VCaP (cell line): ENCODE results near the gene PTN.

Source experiments
- H3K27ac ChIP-seq: fragments of 450-650 bp; 2 replicates; pipeline ENCODE4 v1.5.1; 2017
- CTCF ChIP-seq: fragments of 450-650 bp; conservative IDR thresholded peaks from 2 replicates; pipeline ENCODE4 v1.5.1; 2017; ENCODE audit warnings: mild to moderate bottlenecking, moderate library complexity

The PTN gene

DNA sequence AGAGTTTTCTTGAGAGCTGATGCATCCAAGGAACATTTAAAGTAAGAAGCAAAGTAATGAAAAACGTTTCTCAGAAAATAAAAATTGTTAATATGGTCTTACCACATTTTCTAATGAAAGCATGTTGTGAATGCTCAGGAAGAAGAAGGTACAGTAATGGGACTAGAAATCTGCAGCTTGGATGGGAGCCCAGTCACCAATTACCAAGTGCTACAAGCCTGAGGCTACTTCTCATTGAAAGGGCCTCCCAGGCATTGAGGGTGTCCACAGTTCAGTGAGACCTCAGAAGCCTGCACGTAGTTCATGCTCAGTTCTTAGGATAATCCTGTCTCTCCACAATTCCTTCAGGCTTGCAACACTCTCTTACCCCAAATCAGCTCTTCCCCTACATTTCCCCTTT, 17.6 kb downstream of the PTN start:
- no peak for TF ChIP-seq CTCF
- H3K27ac ChIP-seq, result no peak overlapping the region

- H3K27ac ChIP-seq, result no peak overlapping the region
- TF ChIP-seq CTCF, result no peak
Observed at GRCh38 chr7:137324796-137325696, 18.5 kb downstream of the PTN start.

GRCh38 chr7:137316648-137317353, 26.7 kb downstream of the PTN start:
- H3K27ac ChIP-seq, result no peak overlapping the region
- no peak for TF ChIP-seq CTCF

- no peak overlapping the region for H3K27ac ChIP-seq
Observed at GRCh38 chr7:137313201-137313600, 30.3 kb downstream of the PTN start.

DNA sequence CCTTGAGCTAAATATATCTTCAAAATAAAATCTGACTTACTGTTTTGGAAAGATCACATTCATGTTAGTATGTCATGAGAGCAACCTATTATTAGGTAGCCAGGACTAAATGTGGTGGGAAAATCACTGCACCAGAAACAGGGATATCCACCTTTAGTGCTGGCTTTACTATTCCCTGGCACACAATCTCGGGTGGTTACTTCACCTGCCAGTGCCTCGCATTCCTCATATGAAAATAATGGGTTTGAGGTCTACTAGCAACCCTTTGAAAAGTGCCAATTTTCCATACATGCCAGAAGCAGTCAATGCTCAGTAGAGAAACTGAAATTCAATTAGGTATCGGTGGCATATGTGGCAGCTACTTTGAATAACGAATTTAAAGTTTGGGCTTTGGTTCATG, 36.8 kb downstream of the PTN start:
- TF ChIP-seq CTCF, result no peak

More at GRCh38 chr7:137313201-137313600, 30.3 kb downstream of the PTN start:
- TF ChIP-seq CTCF, result no peak

GRCh38 chr7:137305901-137306621, 37.5 kb downstream of the PTN start:
- H3K27ac ChIP-seq, result no peak overlapping the region
- TF ChIP-seq CTCF, result no peak

More for the DNA sequence above, 36.8 kb downstream of the PTN start:
- H3K27ac ChIP-seq, result no peak overlapping the region

DNA sequence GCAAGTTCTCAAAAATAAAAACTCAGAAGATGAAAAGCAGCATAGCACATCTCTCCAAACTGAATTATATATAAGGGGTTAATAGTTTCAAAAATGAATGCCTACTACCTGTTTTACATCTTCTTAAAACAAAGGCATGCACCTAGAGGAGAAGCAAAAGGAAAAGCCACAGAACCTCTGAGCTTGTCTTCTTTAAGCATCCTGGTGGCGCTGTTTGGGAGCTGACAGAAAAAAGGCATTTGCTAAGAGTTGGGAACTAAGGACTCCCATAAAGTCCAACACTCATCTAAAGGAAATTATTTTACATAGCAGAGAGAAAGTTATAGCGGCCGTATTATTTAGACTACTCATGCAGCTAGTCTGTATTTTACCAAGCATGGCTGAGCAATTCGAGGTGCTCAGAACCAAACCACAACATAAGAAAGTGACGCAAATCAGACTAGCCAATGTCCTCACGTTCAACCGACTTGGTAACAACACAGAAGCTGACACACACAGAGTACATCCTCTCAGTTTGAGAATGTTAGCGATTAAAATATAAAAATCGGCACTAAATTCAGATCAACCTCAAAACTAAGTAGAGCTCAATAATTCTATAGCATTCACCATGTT, 38.8 kb downstream of the PTN start:
- TF ChIP-seq CTCF, result no peak
- no peak overlapping the region for H3K27ac ChIP-seq
